GM10847 (cell line): ENCODE data around the gene LGALS9B.
"Not testable (repeated sequence)": the region's sequence is repeated elsewhere in the genome, so short reads cannot be mapped to it uniquely, and the experiment has no call there.

ENCODE experiments used
- POLR2A ChIP-seq: IDR thresholded peaks from 2 replicates; pipeline ENCODE4 v1.6.1; 2011; ENCODE audit not compliant: insufficient read length; ENCODE audit errors: extremely low read depth

Gene LGALS9B

GRCh38 chr17:20467447-20467846, at the start of gene LGALS9B:
Gene LGALS9B (minus strand): TSS chr17:20467539. CDS start chr17:20467470, 69 bp downstream.
- TF ChIP-seq POLR2A, result not testable (repeated sequence)
